HG03025 (cell line): Measurements from ENCODE around the gene SUGP1.
"Not testable (repeated sequence)": the region's sequence is repeated elsewhere in the genome, so short reads cannot be mapped to it uniquely, and the experiment has no call there.

ENCODE experiments used
- ATAC-seq: cut with Tn5 transposase; IDR thresholded peaks from one replicate; pipeline ENCODE4 v1.9.1; 2021; ENCODE audit warnings: mild to moderate bottlenecking, moderate library complexity; ENCODE audit not compliant: unreplicated experiment, low FRiP score

Gene SUGP1, protein sequence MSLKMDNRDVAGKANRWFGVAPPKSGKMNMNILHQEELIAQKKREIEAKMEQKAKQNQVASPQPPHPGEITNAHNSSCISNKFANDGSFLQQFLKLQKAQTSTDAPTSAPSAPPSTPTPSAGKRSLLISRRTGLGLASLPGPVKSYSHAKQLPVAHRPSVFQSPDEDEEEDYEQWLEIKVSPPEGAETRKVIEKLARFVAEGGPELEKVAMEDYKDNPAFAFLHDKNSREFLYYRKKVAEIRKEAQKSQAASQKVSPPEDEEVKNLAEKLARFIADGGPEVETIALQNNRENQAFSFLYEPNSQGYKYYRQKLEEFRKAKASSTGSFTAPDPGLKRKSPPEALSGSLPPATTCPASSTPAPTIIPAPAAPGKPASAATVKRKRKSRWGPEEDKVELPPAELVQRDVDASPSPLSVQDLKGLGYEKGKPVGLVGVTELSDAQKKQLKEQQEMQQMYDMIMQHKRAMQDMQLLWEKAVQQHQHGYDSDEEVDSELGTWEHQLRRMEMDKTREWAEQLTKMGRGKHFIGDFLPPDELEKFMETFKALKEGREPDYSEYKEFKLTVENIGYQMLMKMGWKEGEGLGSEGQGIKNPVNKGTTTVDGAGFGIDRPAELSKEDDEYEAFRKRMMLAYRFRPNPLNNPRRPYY

GRCh38 chr19:19320361-19321140 is at the start of gene SUGP1, which contains the start of gene MAU2:
Gene SUGP1 (minus strand): TSS chr19:19320509. CDS start chr19:19320496, 13 bp downstream.
Gene MAU2 (plus strand): TSS chr19:19320829. CDS start chr19:19320860, 31 bp downstream.
- ATAC-seq = peak; percentile 77

GRCh38 chr19:19368087-19368486 is 47.8 kb upstream of the SUGP1 start:
- no peak for ATAC-seq

GRCh38 chr19:19366434-19367396 is 46.4 kb upstream of the SUGP1 start:
- ATAC-seq = no peak

DNA sequence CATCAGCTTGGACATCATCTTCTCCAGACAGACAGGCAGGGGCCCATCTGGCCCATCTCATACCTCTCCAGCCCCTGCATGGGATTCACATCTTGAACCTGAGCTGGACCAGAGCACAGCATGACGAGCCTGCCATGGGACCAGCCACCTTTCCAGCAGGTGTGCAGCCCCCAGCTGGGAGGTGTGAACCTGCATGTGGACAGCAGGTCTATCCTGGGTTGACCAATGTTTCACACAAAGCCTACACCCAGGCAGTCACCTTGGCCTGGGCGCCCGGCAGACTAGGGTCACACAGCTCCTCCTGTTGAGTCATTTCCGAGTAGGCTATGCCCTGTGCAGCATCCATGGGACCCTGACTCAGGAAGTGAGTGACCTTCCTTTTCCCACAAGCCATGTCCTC is 41.8 kb upstream of the SUGP1 start:
- ATAC-seq = no peak

DNA sequence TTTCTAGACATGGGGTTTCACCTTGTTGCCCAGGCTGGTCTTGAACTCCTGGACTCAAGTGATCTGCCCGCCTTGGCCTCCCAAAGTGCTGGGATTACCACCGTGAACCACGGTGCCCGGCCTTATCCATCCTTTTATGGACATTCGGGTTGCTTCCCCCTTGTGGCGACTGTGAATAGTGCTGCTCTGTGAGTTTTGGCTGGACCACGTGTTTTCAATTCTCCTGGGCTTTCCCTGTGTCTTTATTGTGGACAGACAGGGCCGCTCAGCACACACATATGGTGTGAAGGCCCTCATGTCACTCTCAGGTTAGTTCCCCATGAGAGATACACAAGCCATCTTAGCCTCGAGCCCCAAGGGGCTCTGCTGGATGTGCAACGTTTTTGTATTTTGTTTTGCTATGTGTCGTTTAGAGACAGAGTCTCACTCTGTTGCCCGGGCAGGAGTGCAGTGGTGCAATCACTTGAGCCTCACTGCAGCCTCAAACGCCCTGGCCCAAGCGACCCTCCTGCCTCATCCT is 40.8 kb upstream of the SUGP1 start:
- no peak for ATAC-seq

GRCh38 chr19:19356901-19357566 is 36.7 kb upstream of the SUGP1 start:
- no peak for ATAC-seq

DNA sequence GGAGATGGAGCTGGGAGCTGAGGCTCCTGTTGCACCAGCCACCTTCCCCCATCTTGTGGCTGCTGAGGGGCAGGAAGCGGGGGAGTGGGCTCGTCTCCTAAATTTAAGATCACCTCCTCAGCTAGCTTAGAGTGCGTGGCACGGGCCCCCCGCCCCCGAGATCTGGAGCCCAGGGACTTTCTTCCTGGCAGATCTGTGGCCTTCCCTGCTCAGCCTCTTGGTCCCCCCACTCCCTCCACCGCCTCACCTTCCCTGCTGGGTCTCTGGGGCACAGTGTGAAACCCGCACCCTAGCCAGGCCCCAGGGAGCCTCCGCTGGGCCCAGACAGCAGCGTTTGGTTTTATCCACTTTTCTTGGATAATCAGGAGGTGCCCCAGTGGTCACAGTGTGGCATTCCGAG is 36.2 kb upstream of the SUGP1 start:
- no peak for ATAC-seq

GRCh38 chr19:19355606-19356139 is 35.4 kb upstream of the SUGP1 start:
- no peak for ATAC-seq

DNA sequence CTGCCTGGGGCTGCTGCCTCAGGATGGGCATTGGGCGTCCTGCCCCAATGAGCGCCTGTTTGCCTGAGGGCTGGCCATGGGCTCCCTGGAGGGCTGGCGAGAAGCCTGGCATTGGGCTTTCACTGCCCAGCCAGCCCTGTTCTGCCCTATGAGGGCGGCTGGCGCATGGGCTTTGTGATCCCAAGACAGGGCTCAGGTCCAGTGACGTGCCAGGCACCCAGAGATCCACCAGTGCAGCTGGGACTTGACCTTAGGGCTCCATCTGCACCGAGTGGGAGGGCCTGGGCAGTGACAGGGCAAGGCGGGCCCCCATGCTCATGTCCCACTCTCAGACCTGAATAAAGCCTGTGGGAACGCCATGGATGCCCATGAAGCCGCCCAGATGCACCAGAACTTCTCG is 34.6 kb upstream of the SUGP1 start:
- no peak for ATAC-seq

- ATAC-seq = no peak
Measured at GRCh38 chr19:19354007-19354406, 33.7 kb upstream of the SUGP1 start.

DNA sequence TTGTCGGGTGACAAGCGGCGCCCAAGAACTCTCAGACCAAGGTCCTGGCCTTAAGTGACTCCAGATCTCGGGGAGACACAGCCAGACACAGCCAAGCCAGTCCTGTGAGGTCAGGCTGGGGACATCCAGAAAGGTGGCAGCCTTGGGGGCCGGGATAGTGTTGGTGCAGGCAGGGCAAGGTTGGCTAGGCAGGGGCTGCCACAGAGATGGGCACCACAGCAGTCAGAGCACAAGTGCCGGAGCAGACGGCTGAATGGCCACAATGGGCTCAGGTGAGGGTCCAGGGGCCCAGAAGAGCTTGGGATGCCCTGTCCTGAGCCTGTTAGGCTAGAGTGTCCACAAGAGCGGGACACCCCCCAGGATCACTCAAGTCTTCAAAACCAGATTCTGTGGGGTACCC is 32.5 kb upstream of the SUGP1 start:
- ATAC-seq = no peak

GRCh38 chr19:19350756-19351155 is 30.4 kb upstream of the SUGP1 start:
- ATAC-seq = not testable (repeated sequence)

DNA sequence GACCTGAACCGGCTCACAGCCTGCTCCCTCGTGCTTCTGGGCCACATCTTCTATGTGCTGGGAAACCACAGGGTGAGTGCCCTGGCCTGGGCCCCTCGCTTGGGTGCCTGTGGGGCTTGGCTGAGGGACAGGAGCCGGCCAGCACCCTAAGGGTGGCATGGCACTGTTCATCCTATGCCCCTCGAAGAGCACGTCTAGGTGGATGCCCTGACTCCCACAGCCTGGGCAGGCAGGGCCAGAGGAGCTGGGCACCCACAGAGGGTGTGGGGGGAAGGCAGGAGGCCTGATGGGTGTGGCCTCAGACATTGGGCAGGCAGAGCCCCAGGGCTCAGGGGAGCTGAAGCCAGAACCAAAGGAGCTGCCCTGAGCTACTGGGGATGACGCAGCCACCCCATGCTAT is 29.1 kb upstream of the SUGP1 start:
- ATAC-seq = no peak

GRCh38 chr19:19348266-19348665 is 28.0 kb upstream of the SUGP1 start:
- ATAC-seq = no peak

- no peak for ATAC-seq
Measured at GRCh38 chr19:19347401-19348110, 27.2 kb upstream of the SUGP1 start.

DNA sequence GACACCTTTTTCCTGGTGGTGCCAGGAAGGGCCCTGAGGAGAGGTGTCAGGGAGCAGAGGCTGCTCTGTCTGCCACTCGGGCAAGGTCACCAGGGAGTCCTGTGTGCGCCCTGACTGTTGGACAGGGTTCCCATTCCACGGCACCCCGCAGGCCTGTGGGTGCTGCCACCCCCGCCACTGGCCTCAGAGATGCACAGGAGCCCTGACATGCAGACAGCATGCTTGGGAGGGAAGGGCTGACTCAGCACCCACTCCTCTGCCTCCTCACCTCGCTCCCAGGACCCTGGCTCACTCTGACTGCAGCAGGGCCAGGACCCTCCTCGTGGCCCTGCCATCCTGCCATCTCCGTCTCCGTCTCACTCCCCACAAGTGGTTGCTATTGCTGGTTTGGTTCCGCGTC is 25.7 kb upstream of the SUGP1 start:
- no peak for ATAC-seq

DNA sequence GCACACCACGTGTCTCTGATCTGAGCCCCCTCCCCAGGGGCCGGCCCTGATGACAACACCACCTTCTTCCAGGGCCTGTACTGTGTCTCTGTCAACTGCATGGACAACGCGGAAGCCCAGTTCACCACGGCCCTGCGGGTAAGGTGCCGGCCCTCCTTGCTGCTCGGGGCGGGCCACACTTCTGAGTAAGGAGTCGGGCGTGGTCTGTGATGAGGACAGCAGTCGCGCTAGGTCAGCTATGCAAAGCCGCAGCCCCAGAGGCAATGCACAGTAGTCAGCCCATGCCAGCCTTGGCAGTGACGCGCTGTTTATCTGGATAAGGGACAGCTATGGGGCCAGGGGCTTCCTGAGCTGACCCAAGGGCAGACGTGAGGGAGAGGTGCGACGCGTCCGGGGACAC is 24.9 kb upstream of the SUGP1 start:
- no peak for ATAC-seq

DNA sequence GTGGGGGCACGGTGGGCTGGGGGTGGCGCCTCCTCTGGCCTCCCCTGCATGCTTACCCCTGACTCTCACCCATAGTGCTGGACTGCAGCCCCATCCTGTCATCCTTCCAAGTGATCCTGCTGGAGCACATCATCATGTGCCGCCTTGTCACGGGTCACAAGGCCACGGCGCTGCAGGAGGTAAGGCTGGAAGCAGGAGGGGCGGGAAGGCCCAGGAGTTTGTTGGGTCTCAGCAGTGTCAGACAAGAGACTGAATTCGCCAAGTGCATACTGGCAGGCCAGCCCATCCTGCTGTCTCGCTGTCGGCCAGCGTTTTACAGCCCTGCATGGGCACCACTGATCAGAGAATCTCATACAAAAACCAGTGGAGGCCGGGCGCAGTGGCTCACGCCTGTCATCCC is 23.5 kb upstream of the SUGP1 start:
- no peak for ATAC-seq

GRCh38 chr19:19343016-19343362 is 22.7 kb upstream of the SUGP1 start:
- ATAC-seq = no peak
